DOHH2 (cell line): Measurements from ENCODE around the gene RPS6KA2.

Source experiments
- EZH2phosphoT487 ChIP-seq: fragments of 200-600 bp; sonication (generic); IDR thresholded peaks from 2 replicates; pipeline ENCODE4 v1.6.1; 2017; ENCODE audit warnings: borderline replicate concordance, mild to moderate bottlenecking, antibody characterized with exemption, low read length, moderate library complexity, mixed read lengths
- TF ChIP-seq, protein P1 (sequence below): fragments of 200-600 bp; sonication (generic); IDR thresholded peaks from one replicate; pipeline ENCODE4 v1.5.1; 2014; ENCODE audit warnings: antibody characterized with exemption, mild to moderate bottlenecking, low read depth, low read length; ENCODE audit not compliant: poor library complexity, severe bottlenecking

DNA sequence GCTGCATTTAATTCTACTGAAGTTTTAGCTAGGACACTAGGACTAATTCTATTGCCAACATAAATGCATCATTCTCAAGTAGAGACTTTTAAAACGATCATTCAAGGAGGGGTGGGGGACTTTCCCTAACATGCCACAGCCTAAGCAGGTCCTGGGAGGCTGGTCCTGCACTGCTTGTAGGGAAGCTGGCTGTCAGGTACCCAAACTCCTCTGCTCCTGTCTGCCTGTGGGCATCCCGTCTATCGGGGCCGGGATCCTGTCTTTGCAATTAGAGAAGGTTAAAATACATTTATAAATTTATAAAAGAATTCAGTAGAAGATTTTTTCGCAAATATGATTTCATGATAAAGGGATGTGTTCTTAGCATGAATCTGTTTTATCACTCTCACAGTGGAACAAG is 192.7 kb downstream of the RPS6KA2 start:
- TF ChIP-seq, protein P1, sequence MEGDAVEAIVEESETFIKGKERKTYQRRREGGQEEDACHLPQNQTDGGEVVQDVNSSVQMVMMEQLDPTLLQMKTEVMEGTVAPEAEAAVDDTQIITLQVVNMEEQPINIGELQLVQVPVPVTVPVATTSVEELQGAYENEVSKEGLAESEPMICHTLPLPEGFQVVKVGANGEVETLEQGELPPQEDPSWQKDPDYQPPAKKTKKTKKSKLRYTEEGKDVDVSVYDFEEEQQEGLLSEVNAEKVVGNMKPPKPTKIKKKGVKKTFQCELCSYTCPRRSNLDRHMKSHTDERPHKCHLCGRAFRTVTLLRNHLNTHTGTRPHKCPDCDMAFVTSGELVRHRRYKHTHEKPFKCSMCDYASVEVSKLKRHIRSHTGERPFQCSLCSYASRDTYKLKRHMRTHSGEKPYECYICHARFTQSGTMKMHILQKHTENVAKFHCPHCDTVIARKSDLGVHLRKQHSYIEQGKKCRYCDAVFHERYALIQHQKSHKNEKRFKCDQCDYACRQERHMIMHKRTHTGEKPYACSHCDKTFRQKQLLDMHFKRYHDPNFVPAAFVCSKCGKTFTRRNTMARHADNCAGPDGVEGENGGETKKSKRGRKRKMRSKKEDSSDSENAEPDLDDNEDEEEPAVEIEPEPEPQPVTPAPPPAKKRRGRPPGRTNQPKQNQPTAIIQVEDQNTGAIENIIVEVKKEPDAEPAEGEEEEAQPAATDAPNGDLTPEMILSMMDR = no peak
- TF ChIP-seq EZH2phosphoT487 = no peak
